A673 (cell line): ENCODE data around the gene USP21. TPM values are rescaled to one million over a fixed set of nuclear protein-coding genes. Genes with fewer than 3 reads are reported as not detected.
A peak's percentile ranks its signal among the peaks of the same experiment; 100 is the strongest.

Experiments
- BruUV-seq: library from RNA; stranded (reverse); fragments of 400-500 nt; replicated peaks from 2 replicates; lab custom pipeline; 2021; lab: Mats Ljungman, UMichigan
- CTCF ChIA-PET: fragments of 300-600 bp; sonication (Branson Sonifier 250); formaldehyde crosslinking; loops from one replicate; lab custom pipeline; 2022; ENCODE audit warnings: antibody characterized with exemption; lab: Charles Lee
- POLR2A ChIA-PET: fragments of 300-600 bp; sonication (Branson Sonifier 250); formaldehyde crosslinking; loops from one replicate; lab custom pipeline; 2022; ENCODE audit warnings: antibody characterized with exemption; ENCODE audit not compliant: low non-redundant PET; lab: Charles Lee
- DNase-seq: peaks from one replicate; pipeline ENCODE4 v3.0.0-alpha.2; 2015; ENCODE audit warnings: low spot score
- H3K27ac ChIP-seq: fragments of 200-600 bp; sonication (generic); 2 replicates; pipeline ENCODE4 v1.5.1; 2016; ENCODE audit warnings: mixed run types, low read depth, mild to moderate bottlenecking, mixed read lengths, antibody characterized with exemption, low read length; ENCODE audit not compliant: poor library complexity, severe bottlenecking
- H3K27me3 ChIP-seq: fragments of 200-600 bp; sonication (generic); replicated peaks from 2 replicates; pipeline ENCODE4 v1.6.1; 2017; ENCODE audit warnings: mixed run types, low read depth, mild to moderate bottlenecking, mixed read lengths, antibody characterized with exemption, low read length; ENCODE audit not compliant: insufficient read depth, poor library complexity
- H3K36me3 ChIP-seq: fragments of 200-600 bp; sonication (generic); 2 replicates; pipeline ENCODE4 v1.6.1; 2016; ENCODE audit warnings: mixed run types, mild to moderate bottlenecking, mixed read lengths, antibody characterized with exemption, low read length; ENCODE audit not compliant: insufficient read depth, poor library complexity, severe bottlenecking
- H3K4me1 ChIP-seq: fragments of 200-600 bp; sonication (generic); 2 replicates; pipeline ENCODE4 v1.6.1; 2017; ENCODE audit warnings: mixed run types, mild to moderate bottlenecking, mixed read lengths, antibody characterized with exemption, low read length; ENCODE audit not compliant: insufficient read depth, poor library complexity, severe bottlenecking
- H3K4me3 ChIP-seq: fragments of 200-600 bp; sonication (generic); 2 replicates; pipeline ENCODE4 v1.5.1; 2016; ENCODE audit warnings: low read depth, mixed run types, mild to moderate bottlenecking, mixed read lengths, low read length; ENCODE audit not compliant: poor library complexity, severe bottlenecking
- H3K9me3 ChIP-seq: fragments of 200-600 bp; sonication (generic); 2 replicates; pipeline ENCODE4 v1.6.1; 2016; ENCODE audit warnings: mixed run types, low read depth, mild to moderate bottlenecking, mixed read lengths, antibody characterized with exemption, low read length; ENCODE audit not compliant: poor library complexity, severe bottlenecking
- CTCF ChIP-seq: fragments of 300-800, 200-600 bp; sonication (generic); conservative IDR thresholded peaks from 2 replicates; pipeline ENCODE4 v1.5.1; 2017; ENCODE audit warnings: low read depth, mild to moderate bottlenecking, antibody characterized with exemption, low read length, moderate library complexity, mixed read lengths
- EZH2 ChIP-seq: fragments of 200-600 bp; sonication (generic); IDR thresholded peaks from 2 replicates; pipeline ENCODE4 v1.6.1; 2017; ENCODE audit warnings: borderline replicate concordance, low read depth, mild to moderate bottlenecking, mixed read lengths, antibody characterized with exemption, low read length; ENCODE audit not compliant: poor library complexity, severe bottlenecking
- intact Hi-C: fragments of 100-400 bp; cut with micrococcal nuclease; formaldehyde crosslinking; loops from one replicate; pipeline ENCODE4 v1.10.0; 2022; ENCODE audit not compliant: unreplicated experiment
- total RNA-seq: library from RNA; stranded (reverse); gene quantifications from 2 replicates; pipeline ENCODE4 v1.2.3, GENCODE V29; 2021

The USP21 gene
- total RNA-seq, 1 experiment from 2014 or later, result 46.2 TPM

GRCh38 chr1:161179698-161180097, 20.4 kb downstream of the USP21 start:
- BruUV-seq, result no TSS peak
- no peak for DNase-seq
- no peaks in the 10 kb centered on the region for H3K9me3 ChIP-seq
- H3K4me1 ChIP-seq, result peaks cover 15% of the 10 kb centered on the region
- H3K36me3 ChIP-seq, result peaks cover 6% of the 10 kb centered on the region
- ChIA-PET POLR2A (no interaction called here), CTCF (no interaction called here)
- TF ChIP-seq CTCF, result no peak
- no peak for TF ChIP-seq EZH2
- no peak overlapping the region for H3K4me3 ChIP-seq
- H3K27ac ChIP-seq, result no peak overlapping the region
- intact Hi-C loops, result loop anchor here (5.0 kb wide), 1 partner anchor 203 kb away; no protein-coding TSS in a partner anchor
- H3K27me3 ChIP-seq, result no peaks in the 10 kb centered on the region

- Histone ChIP-seq H3K4me1 (peaks cover 20% of the 10 kb centered on the region), H3K36me3 (no peaks in the 10 kb centered on the region), H3K4me3 (no peak overlapping the region), H3K27ac (no peak overlapping the region), H3K9me3 (no peaks in the 10 kb centered on the region), H3K27me3 (no peaks in the 10 kb centered on the region)
- BruUV-seq, result no TSS peak
- peak; percentile 65 for TF ChIP-seq CTCF
- no peak for TF ChIP-seq EZH2
- DNase-seq, result peak; percentile 71
- CTCF ChIA-PET, result no interaction called here
- intact Hi-C loops, result loop anchor here (5.0 kb wide), 1 partner anchor 202 kb away; no protein-coding TSS in a partner anchor
- POLR2A ChIA-PET, result no interaction called here
Measured at GRCh38 chr1:161180639-161181038, 21.3 kb downstream of the USP21 start.

GRCh38 chr1:161182214-161182613, 22.9 kb downstream of the USP21 start:
- intact Hi-C loops, result loop anchor here (5.0 kb wide), 1 partner anchor 200 kb away; no protein-coding TSS in a partner anchor
- H3K4me3 ChIP-seq, result no peak overlapping the region
- no peak overlapping the region for H3K27ac ChIP-seq
- BruUV-seq, result no TSS peak
- no peak for TF ChIP-seq EZH2
- no peak for TF ChIP-seq CTCF
- H3K4me1 ChIP-seq, result peaks cover 20% of the 10 kb centered on the region
- DNase-seq, result no peak
- no peaks in the 10 kb centered on the region for H3K27me3 ChIP-seq
- H3K36me3 ChIP-seq, result no peaks in the 10 kb centered on the region
- CTCF ChIA-PET, result interaction anchor here (0.6 to 1.2 kb wide), 2 partner anchors 43 to 200 kb away, joined by 3 to 7 read pairs; partner anchors contain the start of gene TOMM40L
- POLR2A ChIA-PET, result no interaction called here
- no peaks in the 10 kb centered on the region for H3K9me3 ChIP-seq
